Coronary artery (tissue), 2 donors: ENCODE measurements around the gene PTRHD1.

Experiments used
- DNase-seq: peaks from one replicate; pipeline ENCODE4 v3.0.0-alpha.2; 2017; ENCODE audit warnings: low spot score
- H3K27ac ChIP-seq, 2 donors: fragments of 200-600 bp; sonication (generic); one replicate each; pipeline ENCODE4 v1.5.1; 2016 to 2019
- H3K4me3 ChIP-seq: fragments of 200-600 bp; sonication (generic); 2 replicates; pipeline ENCODE4 v1.5.1; 2016; ENCODE audit warnings: mild to moderate bottlenecking, moderate library complexity
- CTCF ChIP-seq: fragments of 200-600 bp; sonication (generic); IDR thresholded peaks from one replicate; pipeline ENCODE4 v1.5.1; 2019; ENCODE audit warnings: antibody characterized with exemption

Gene PTRHD1

GRCh38 chr2:24832931-24833701 is 39.9 kb upstream of the PTRHD1 start:
- Histone ChIP-seq H3K4me3 (no peak overlapping the region), H3K27ac (no peak overlapping the region)
- no peak for TF ChIP-seq CTCF
- DNase-seq = no peak

- DNase-seq = no peak
Measured at GRCh38 chr2:24832521-24832920, 39.3 kb upstream of the PTRHD1 start.

GRCh38 chr2:24832073-24832461 is 38.9 kb upstream of the PTRHD1 start:
- no peak for TF ChIP-seq CTCF
- DNase-seq = no peak
- no peak overlapping the region for H3K4me3 ChIP-seq
- no peak overlapping the region for H3K27ac ChIP-seq

More at GRCh38 chr2:24832521-24832920, 39.3 kb upstream of the PTRHD1 start:
- TF ChIP-seq CTCF = no peak
- H3K27ac ChIP-seq = no peak overlapping the region
- H3K4me3 ChIP-seq = no peak overlapping the region

- no peak for TF ChIP-seq CTCF
- peak; percentile 62 for DNase-seq
- Histone ChIP-seq H3K4me3 (no peak overlapping the region), H3K27ac (no peak overlapping the region)
Measured at GRCh38 chr2:24831221-24832072, 38.3 kb upstream of the PTRHD1 start.

- peak; percentile 60 for DNase-seq
- no peak overlapping the region for H3K4me3 ChIP-seq
- no peak for TF ChIP-seq CTCF
- H3K27ac ChIP-seq = no peak overlapping the region
Measured at GRCh38 chr2:24830786-24831185, 37.6 kb upstream of the PTRHD1 start.

GRCh38 chr2:24830351-24830750 is 37.2 kb upstream of the PTRHD1 start:
- no peak for TF ChIP-seq CTCF
- no peak overlapping the region for H3K27ac ChIP-seq
- peak; percentile 63 for DNase-seq
- H3K4me3 ChIP-seq = no peak overlapping the region
